Sigmoid colon (tissue), 7 donors: ENCODE measurements around the gene HMGCS1. TPM values are rescaled to one million over a fixed set of nuclear protein-coding genes. Genes with fewer than 3 reads are reported as not detected.

Experiments used
- DNase-seq: peaks from one replicate; pipeline ENCODE4 v3.0.0-alpha.2; 2019
- H3K27ac ChIP-seq, 4 donors: fragments of 200-600 bp; sonication (generic); one replicate each; pipeline ENCODE4 v1.5.1; 2016 to 2019; ENCODE audit warnings: mild to moderate bottlenecking in 1 of 4
- H3K27me3 ChIP-seq, 3 donors: fragments of 200-600 bp; sonication (generic); one replicate each; pipeline ENCODE4 v1.5.1; 2019; ENCODE audit warnings: mild to moderate bottlenecking in 1 of 3
- H3K36me3 ChIP-seq, 4 donors: fragments of 200-600 bp; sonication (generic); one replicate each; pipeline ENCODE4 v1.5.1; 2016 to 2019
- H3K4me1 ChIP-seq, 4 donors: fragments of 200-600 bp; sonication (generic); one replicate each; pipeline ENCODE4 v1.5.1; 2017 to 2019
- H3K4me3 ChIP-seq, 4 donors: fragments of 200-600 bp; sonication (generic); one replicate each; pipeline ENCODE4 v1.5.1; 2017 to 2019; ENCODE audit warnings: mild to moderate bottlenecking in 2 of 4, moderate library complexity in 1 of 4
- H3K9me3 ChIP-seq, 4 donors: fragments of 200-600 bp in 3 of 4; sonication (generic) in 3 of 4; one replicate each; pipeline versions ENCODE4 v1.5.1 to v1.6.1; 2013 to 2019
- EP300 ChIP-seq, 4 donors: sonication (generic); formaldehyde crosslinking; IDR thresholded peaks; one replicate each; pipeline ENCODE4 v1.6.1; 2017; ENCODE audit warnings: antibody characterized with exemption in 4 of 4
- POLR2A ChIP-seq, 2 donors: fragments of 450-650 bp; IDR thresholded peaks; one replicate each; pipeline ENCODE4 v1.6.1; 2016; ENCODE audit warnings: antibody characterized with exemption in 2 of 2, mild to moderate bottlenecking in 2 of 2, moderate library complexity in 2 of 2
- POLR2AphosphoS5 ChIP-seq, 4 donors: sonication (generic); formaldehyde crosslinking; IDR thresholded peaks; one replicate each; pipeline ENCODE4 v1.6.1; 2017; ENCODE audit warnings: antibody characterized with exemption in 4 of 4
- WGBS, 2 donors: extraction: QIAGEN DNeasy Blood & Tissue Kit; methylation state at CpG; one replicate each; pipeline ENCODE4 v1.1.7; 2013; 5-methylcytosine and 5-hydroxymethylcytosine counted together
- intact Hi-C: fragments of 100-400 bp; cut with DNase I; formaldehyde crosslinking; loops from one replicate; pipeline ENCODE4 v1.15.1; 2023
- polyA plus RNA-seq, 3 donors: library from polyadenylated mRNA; stranded (reverse); fragments of 200-250 nt; gene quantifications; one replicate each; pipeline ENCODE4 v1.2.3, GENCODE V29; 2013
- total RNA-seq, 4 donors: library from RNA; depleted of rRNA; stranded (reverse); fragments of >200 nt; gene quantifications; one replicate each; pipeline ENCODE4 v1.1.0, GENCODE V29; 2016
- TF ChIP-seq, protein P1 (sequence below), 4 experiments: fragments of 450-650 bp in 3 of 4; fragments of 200-600 bp in 1 of 4; IDR thresholded peaks; one replicate each; pipeline ENCODE4 v1.5.1; 2016 to 2019; ENCODE audit warnings: antibody characterized with exemption in 4 of 4, mild to moderate bottlenecking in 3 of 4, moderate library complexity in 2 of 4
- donor health status: healthy with polysubstance abuse.
- donor health status: Bipolar disorder and iron deficiency.
- donor health status: healthy.

HMGCS1 gene
- total and polyA plus RNA-seq, 7 donors = 13.0 to 132 (median 20.7) TPM

DNA sequence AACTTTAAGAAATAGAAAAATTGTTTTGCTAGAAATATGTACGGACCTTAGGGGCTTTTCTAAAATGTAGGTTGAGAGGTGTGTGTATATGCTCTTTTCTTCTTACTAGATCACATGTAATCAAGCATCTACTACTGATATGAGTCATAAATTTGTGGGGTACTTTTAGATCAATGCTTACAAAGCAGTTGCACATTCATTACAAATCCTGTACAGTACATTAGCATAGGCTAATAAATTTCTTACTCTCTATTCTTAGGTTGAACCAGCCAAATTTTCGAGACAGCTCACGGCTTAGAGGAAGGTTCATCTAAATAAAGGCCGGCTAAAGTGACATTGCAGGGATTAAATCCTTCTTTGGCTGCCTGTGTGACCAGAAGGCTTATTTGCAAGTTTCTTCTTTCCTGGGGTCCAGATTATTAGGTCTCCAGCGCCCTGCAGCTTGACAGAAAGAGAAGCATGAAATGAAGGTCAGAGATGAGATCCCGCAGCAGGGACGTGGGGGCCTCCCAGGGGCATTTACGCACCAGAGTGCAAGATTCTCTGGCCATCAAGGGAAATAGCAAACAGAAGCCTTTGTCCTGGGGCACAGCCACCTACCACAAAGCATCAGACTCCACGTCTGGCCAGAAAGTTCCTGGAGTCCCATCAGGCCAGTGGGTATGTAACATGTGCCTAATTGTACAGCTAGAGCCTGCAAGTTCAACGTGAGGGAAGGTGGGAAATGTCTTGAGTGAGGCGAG is 68.2 kb downstream of the HMGCS1 start:
- 68 to 83% methylated on average over 11 of the region's 11 CpGs for WGBS, 2 donors
- no peak for TF ChIP-seq POLR2AphosphoS5 (IDR thresholded peaks at IDR 0.05)
- TF ChIP-seq POLR2A (IDR thresholded peaks at IDR 0.05) = no peak
- no peak for TF ChIP-seq EP300 (IDR thresholded peaks at IDR 0.05)
- TF ChIP-seq, protein P1, sequence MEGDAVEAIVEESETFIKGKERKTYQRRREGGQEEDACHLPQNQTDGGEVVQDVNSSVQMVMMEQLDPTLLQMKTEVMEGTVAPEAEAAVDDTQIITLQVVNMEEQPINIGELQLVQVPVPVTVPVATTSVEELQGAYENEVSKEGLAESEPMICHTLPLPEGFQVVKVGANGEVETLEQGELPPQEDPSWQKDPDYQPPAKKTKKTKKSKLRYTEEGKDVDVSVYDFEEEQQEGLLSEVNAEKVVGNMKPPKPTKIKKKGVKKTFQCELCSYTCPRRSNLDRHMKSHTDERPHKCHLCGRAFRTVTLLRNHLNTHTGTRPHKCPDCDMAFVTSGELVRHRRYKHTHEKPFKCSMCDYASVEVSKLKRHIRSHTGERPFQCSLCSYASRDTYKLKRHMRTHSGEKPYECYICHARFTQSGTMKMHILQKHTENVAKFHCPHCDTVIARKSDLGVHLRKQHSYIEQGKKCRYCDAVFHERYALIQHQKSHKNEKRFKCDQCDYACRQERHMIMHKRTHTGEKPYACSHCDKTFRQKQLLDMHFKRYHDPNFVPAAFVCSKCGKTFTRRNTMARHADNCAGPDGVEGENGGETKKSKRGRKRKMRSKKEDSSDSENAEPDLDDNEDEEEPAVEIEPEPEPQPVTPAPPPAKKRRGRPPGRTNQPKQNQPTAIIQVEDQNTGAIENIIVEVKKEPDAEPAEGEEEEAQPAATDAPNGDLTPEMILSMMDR (IDR thresholded peaks at IDR 0.05) = no peak
- Histone ChIP-seq H3K4me3 (no peak overlapping the region), H3K4me1 (no peaks in the 10 kb centered on the region), H3K9me3 (no peaks in the 10 kb centered on the region), H3K36me3 (no peaks in the 10 kb centered on the region), H3K27me3 (no peaks in the 10 kb centered on the region), H3K27ac (no peak overlapping the region)
- intact Hi-C loops = no loop called here
- DNase-seq = no peak

DNA sequence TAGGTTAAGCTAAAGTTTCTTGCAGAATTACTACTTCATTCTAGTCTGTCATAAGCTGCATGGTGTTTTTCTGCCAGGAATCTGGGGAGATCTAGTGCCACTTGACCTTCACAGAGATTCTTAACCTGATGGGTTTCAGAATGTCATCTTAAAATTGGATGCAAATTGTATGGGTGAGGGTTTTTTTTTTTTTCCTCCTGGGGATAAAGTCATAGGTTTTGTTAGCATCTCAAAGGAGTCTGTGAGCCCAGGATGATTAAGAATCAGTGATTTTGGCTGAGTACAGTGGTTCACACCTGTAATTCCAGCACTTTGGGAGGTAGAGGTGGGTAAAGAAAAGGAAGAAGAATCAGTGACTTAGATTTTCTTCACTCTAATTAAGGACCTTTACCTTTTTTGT is 69.9 kb downstream of the HMGCS1 start:
- no peaks in the 10 kb centered on the region for H3K27me3 ChIP-seq
- no peaks in the 10 kb centered on the region for H3K9me3 ChIP-seq
- no peak overlapping the region for H3K27ac ChIP-seq
- no peaks in the 10 kb centered on the region for H3K36me3 ChIP-seq
- no peak for DNase-seq
- intact Hi-C loops = no loop called here
- no peak overlapping the region for H3K4me3 ChIP-seq
- H3K4me1 ChIP-seq = no peaks in the 10 kb centered on the region
- TF ChIP-seq, protein P1 (IDR thresholded peaks at IDR 0.05) = no peak
- TF ChIP-seq EP300 (IDR thresholded peaks at IDR 0.05) = no peak
- no peak for TF ChIP-seq POLR2AphosphoS5 (IDR thresholded peaks at IDR 0.05)
- TF ChIP-seq POLR2A (IDR thresholded peaks at IDR 0.05) = no peak

DNA sequence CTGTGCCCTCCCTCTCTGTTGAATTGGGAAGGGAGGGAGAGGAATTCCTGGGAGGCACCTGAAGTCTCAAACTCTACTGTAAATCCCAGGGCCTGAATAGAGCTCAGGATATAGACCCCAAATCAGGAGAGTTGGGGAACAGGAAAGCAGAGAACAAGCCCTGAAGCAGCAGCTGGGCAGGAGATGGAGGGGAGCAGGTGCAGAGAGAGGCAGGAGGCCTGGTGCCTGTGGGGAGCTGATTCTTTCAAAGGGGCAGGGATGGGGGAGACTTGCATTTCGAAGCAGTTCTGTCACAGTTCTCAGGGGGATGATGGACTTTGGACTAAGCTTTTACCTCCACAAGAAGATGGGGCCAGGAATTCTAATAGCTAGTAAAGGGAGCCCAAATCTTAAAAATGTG is 71.0 kb downstream of the HMGCS1 start:
- intact Hi-C loops = no loop called here
- no peak for DNase-seq
- Histone ChIP-seq H3K36me3 (no peaks in the 10 kb centered on the region), H3K27me3 (no peaks in the 10 kb centered on the region), H3K4me3 (no peak overlapping the region), H3K27ac (no peak overlapping the region), H3K4me1 (no peaks in the 10 kb centered on the region), H3K9me3 (no peaks in the 10 kb centered on the region)
- WGBS, 2 donors = 64 to 76% methylated on average over 1 of the region's 1 CpG
- TF ChIP-seq, protein P1 (IDR thresholded peaks at IDR 0.05) = no peak
- TF ChIP-seq EP300 (IDR thresholded peaks at IDR 0.05) = no peak
- TF ChIP-seq POLR2AphosphoS5 (IDR thresholded peaks at IDR 0.05) = no peak
- TF ChIP-seq POLR2A (IDR thresholded peaks at IDR 0.05) = no peak

Other genes with a start within 250 kb of the HMGCS1 start
- gene ZNF131, start 192.5 kb downstream of the HMGCS1 start, total RNA-seq = 10 to 100 TPM; 21.7 to 35.3 (median 29.2) TPM
- 10 to 100 TPM; 13.8 to 20.8 (median 20.1) TPM for gene ZNF131, start 192.5 kb downstream of the HMGCS1 start, polyA plus RNA-seq
- gene NIM1K, start 121.2 kb downstream of the HMGCS1 start, total RNA-seq = 1 to 10 TPM in 1 of 4 donors, under 1 TPM in 3; 0.28 to 3.6 (median 0.83) TPM
- gene NIM1K, start 121.2 kb downstream of the HMGCS1 start, polyA plus RNA-seq = under 1 TPM in 1 of 3 donors, not detected in 2; 0.42 TPM
- 1 to 10 TPM in 2 of 4 donors, under 1 TPM in 2; 0.49 to 1.7 (median 1.2) TPM for gene CCL28, start 99.0 kb upstream of the HMGCS1 start, total RNA-seq
- gene CCL28, start 99.0 kb upstream of the HMGCS1 start, polyA plus RNA-seq = 10 to 100 TPM; 18.0 to 68.6 (median 18.3) TPM
- 10 to 100 TPM in 3 of 4 donors, 1 to 10 TPM in 1; 9.9 to 15.0 (median 11.4) TPM for gene TMEM267, start 170.5 kb upstream of the HMGCS1 start, total RNA-seq
- 1 to 10 TPM; 3.2 to 6.3 (median 3.6) TPM for gene TMEM267, start 170.5 kb upstream of the HMGCS1 start, polyA plus RNA-seq
- 1 to 10 TPM; 1.1 to 4.3 (median 1.8) TPM for gene C5orf34, start 201.7 kb upstream of the HMGCS1 start, total RNA-seq
- gene C5orf34, start 201.7 kb upstream of the HMGCS1 start, polyA plus RNA-seq = 1 to 10 TPM in 1 of 3 donors, under 1 TPM in 1, not detected in 1; 0.60 to 1.6 TPM
- gene PAIP1, start 243.7 kb upstream of the HMGCS1 start, total RNA-seq = 100 to 1,000 TPM in 3 of 4 donors, 10 to 100 TPM in 1; 89.9 to 123 (median 112) TPM
- 10 to 100 TPM; 37.9 to 67.3 (median 55.0) TPM for gene PAIP1, start 243.7 kb upstream of the HMGCS1 start, polyA plus RNA-seq